ENCODE results near the gene EIF3K. TPM values are rescaled to one million over a fixed set of nuclear protein-coding genes. Genes with fewer than 3 reads are reported as not detected.

EIF3K gene, protein sequence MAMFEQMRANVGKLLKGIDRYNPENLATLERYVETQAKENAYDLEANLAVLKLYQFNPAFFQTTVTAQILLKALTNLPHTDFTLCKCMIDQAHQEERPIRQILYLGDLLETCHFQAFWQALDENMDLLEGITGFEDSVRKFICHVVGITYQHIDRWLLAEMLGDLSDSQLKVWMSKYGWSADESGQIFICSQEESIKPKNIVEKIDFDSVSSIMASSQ
- total RNA-seq = 321 and 419 TPM in 2 replicates

DNA sequence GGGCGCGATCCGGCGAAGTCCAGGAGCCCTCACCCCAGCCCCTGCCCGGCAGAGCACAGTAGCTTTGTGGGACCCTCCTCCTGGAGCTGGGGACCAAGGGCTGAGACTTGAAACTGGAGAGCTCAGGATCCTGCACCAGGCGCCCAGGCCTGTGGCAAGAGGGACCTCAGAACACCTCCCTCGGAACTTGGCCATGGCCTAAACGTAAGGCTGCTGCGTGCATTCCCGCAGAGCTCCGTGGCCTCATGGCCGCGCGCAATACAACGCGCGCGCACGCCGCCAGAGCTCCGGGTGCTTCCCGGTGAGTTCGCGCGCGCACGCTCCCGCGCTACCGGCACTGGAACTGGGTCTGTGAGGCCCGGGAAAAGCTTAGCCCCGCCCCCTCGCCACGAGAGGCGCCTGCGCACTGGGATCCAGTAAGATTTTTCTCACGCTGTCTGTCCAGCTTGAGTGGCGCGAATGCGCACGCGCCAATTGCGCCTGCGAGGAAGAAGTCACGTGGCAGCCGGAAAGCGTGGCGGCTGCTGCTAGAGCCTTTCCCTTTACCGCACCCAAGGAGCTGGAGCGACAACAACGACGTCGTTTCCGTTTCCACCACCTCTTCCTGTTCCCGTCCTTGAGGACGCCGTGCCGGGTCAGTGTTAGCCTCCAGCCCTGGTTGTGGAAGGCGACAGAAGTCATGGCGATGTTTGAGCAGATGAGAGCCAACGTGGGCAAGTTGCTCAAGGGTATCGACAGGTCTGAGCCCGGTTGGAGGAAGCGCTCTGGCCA lies at the start of gene EIF3K:
Gene EIF3K, plus strand, starts transcription at position 599 of the 771 bp plus-strand sequence. Its CDS starts 81 bp downstream, at position 680.

DNA sequence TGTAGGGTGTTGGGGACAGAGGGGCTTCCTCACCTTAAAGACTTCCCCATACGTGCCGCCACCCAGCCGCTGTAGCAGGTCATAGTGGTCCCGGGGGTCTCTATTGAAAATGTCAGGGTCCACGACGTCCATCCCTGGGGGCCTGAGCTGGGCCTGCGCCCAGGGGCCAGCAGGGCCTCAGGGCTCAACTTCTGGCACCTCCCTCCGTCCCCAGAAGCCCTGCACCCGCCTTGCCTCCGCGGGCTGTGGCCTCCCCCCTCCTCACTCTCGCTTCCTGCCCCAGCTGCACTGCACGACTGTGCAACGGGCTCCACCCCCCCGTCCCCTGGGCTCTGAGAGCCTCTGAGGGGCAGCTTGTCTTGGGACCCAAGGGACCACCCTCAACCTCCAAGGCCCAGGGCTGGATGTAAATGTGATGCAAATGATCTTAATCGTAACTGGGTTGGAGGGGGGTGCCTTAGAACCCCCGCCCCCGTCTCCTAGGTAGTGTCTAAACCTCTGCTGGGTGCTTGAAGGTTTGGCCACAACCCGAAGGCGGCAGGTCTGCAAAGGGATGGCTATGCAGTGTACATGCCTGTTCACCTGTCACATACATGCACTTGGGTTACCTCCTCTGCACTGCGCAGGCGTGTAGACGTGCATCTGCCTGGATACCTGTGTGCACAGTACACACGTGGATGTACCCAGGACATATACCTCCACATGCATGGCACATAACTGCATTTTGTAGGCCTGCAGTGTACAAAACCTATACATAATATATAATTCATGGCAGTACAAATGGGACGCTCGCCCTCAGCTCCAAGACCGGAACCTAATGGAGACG lies 1.0 kb upstream of the EIF3K start, which contains the start of gene MAP4K1:
Gene MAP4K1, minus strand, starts transcription at position 190 of the 826 bp plus-strand sequence. Its CDS starts 58 bp downstream, at position 132.

DNA sequence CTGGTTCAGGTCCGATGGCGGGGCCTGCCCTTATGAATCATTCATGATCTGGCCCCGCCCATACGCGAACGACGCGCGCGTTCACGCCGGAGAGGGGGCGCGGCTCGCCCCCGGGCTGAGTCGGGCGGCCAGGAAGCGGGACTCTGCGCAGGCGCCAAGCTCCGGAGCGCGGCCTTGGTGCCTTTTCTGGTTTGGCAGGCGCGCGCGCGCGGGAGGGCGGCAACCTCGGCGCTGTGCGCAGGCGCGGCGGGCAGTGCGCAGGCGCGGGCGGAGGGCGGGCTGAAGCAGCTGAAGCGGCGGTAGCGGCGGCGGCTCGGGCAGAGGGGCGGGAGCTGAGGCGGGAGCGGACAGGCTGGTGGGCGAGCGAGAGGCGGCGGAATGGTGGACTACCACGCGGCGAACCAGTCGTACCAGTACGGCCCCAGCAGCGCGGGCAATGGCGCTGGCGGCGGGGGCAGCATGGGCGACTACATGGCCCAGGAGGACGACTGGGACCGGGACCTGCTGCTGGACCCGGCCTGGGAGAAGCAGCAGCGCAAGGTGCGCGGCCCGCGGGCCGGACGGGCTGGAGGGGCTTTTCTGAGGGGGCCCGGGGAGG lies 28.5 kb downstream of the EIF3K start, which contains the start of gene ACTN4:
Gene ACTN4, plus strand, starts transcription at position 282 of the 598 bp plus-strand sequence. Its CDS starts 97 bp downstream, at position 379.

Other genes starting within 250 kb of the EIF3K start
- gene PSMD8, start 244.6 kb upstream of the EIF3K start, total RNA-seq = 226 and 259 TPM in 2 replicates
- under 0.01 and 0.18 TPM in 2 replicates for gene GGN, start 231.2 kb upstream of the EIF3K start, total RNA-seq
- 4.3 and 5.3 TPM in 2 replicates for gene SPRED3, start 230.5 kb upstream of the EIF3K start, total RNA-seq
- 6.0 and 6.1 TPM in 2 replicates for gene FAM98C, start 216.1 kb upstream of the EIF3K start, total RNA-seq
- gene RASGRP4, start 193.0 kb upstream of the EIF3K start, total RNA-seq = not detected in 2 replicates
- gene RYR1, start 185.5 kb upstream of the EIF3K start, total RNA-seq = under 0.01 and 0.18 TPM in 2 replicates
- gene MAP4K1, start 1.2 kb upstream of the EIF3K start, total RNA-seq = 0.09 TPM in 1 of 2 replicates, not detected in the other
- 242 and 368 TPM in 2 replicates for gene ACTN4, start 28.5 kb downstream of the EIF3K start, total RNA-seq
- gene CAPN12, start 125.3 kb downstream of the EIF3K start, total RNA-seq = not detected in 2 replicates
- gene LGALS7, start 154.3 kb downstream of the EIF3K start, total RNA-seq = not detected in 2 replicates
- not detected in 2 replicates for gene LGALS7B, start 170.0 kb downstream of the EIF3K start, total RNA-seq
- gene LGALS4, start 193.8 kb downstream of the EIF3K start, total RNA-seq = 0.09 TPM in 1 of 2 replicates, not detected in the other
- gene ECH1, start 212.6 kb downstream of the EIF3K start, total RNA-seq = 19.3 and 36.8 TPM in 2 replicates
- 239 and 308 TPM in 2 replicates for gene HNRNPL, start 230.8 kb downstream of the EIF3K start, total RNA-seq